ENCODE measurements around the gene WWOX.

DNA sequence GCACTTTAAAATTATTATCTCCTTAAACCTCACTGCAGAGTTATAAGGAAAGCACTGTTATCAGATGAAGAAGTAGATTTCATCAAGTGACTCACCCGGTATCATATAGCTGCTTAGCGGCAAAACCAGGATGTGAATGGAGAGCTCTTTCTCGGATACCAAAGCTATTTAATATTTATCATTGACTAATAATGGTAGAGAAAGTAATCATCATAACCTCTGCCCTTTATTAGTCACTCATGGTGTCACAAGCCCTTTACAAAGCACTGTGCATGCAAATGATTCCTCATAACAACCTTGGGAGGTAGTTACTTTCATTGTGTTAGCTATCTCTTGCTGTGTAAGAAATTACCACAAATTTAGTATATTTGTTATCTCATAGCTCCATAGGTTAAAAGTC lies 908.2 kb downstream of the WWOX start:
- TF ChIP-seq, protein P1, sequence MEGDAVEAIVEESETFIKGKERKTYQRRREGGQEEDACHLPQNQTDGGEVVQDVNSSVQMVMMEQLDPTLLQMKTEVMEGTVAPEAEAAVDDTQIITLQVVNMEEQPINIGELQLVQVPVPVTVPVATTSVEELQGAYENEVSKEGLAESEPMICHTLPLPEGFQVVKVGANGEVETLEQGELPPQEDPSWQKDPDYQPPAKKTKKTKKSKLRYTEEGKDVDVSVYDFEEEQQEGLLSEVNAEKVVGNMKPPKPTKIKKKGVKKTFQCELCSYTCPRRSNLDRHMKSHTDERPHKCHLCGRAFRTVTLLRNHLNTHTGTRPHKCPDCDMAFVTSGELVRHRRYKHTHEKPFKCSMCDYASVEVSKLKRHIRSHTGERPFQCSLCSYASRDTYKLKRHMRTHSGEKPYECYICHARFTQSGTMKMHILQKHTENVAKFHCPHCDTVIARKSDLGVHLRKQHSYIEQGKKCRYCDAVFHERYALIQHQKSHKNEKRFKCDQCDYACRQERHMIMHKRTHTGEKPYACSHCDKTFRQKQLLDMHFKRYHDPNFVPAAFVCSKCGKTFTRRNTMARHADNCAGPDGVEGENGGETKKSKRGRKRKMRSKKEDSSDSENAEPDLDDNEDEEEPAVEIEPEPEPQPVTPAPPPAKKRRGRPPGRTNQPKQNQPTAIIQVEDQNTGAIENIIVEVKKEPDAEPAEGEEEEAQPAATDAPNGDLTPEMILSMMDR (IDR thresholded peaks at IDR 0.05; ENCODE audit: poor library complexity, severe bottlenecking): no peak
- no peak for TF ChIP-seq TAF1 (IDR thresholded peaks at IDR 0.05; ENCODE audit: low read depth)

Measured in neural cell (in vitro differentiated cells).